Vagina (tissue), 2 donors: ENCODE measurements around the gene EFCAB10.

Experiments
- POLR2A ChIP-seq, 2 donors: fragments of 450-650 bp; IDR thresholded peaks; one replicate each; pipeline ENCODE4 v1.6.1; 2017; ENCODE audit warnings: antibody characterized with exemption in 2 of 2, mild to moderate bottlenecking in 2 of 2, moderate library complexity in 2 of 2
- POLR2AphosphoS5 ChIP-seq, 2 donors: sonication (generic); formaldehyde crosslinking; IDR thresholded peaks; one replicate each; pipeline ENCODE4 v1.9.0; 2017; ENCODE audit warnings: antibody characterized with exemption in 2 of 2, mild to moderate bottlenecking in 2 of 2, low read depth in 1 of 2; ENCODE audit not compliant: insufficient read depth in 1 of 2
- TF ChIP-seq, protein P1 (sequence below), 3 experiments: fragments of 450-650 bp in 2 of 3; fragments of 200-600 bp in 1 of 3; sonication (generic) in 1 of 3; IDR thresholded peaks; one replicate each; pipeline ENCODE4 v1.5.1; 2017 to 2019; ENCODE audit warnings: antibody characterized with exemption in 3 of 3, mild to moderate bottlenecking in 2 of 3, moderate library complexity in 2 of 3

- TF ChIP-seq, protein P1, sequence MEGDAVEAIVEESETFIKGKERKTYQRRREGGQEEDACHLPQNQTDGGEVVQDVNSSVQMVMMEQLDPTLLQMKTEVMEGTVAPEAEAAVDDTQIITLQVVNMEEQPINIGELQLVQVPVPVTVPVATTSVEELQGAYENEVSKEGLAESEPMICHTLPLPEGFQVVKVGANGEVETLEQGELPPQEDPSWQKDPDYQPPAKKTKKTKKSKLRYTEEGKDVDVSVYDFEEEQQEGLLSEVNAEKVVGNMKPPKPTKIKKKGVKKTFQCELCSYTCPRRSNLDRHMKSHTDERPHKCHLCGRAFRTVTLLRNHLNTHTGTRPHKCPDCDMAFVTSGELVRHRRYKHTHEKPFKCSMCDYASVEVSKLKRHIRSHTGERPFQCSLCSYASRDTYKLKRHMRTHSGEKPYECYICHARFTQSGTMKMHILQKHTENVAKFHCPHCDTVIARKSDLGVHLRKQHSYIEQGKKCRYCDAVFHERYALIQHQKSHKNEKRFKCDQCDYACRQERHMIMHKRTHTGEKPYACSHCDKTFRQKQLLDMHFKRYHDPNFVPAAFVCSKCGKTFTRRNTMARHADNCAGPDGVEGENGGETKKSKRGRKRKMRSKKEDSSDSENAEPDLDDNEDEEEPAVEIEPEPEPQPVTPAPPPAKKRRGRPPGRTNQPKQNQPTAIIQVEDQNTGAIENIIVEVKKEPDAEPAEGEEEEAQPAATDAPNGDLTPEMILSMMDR (IDR thresholded peaks at IDR 0.05) = no peak
- TF ChIP-seq POLR2AphosphoS5 (IDR thresholded peaks at IDR 0.05; ENCODE audit: insufficient read depth in 1 of 2, low read depth in 1 of 2) (no peak), POLR2A (IDR thresholded peaks at IDR 0.05) (no peak)
These were observed 15.6 kb upstream of the EFCAB10 start for GRCh38 chr7:105596866-105597265.
